ENCODE data around the gene PANK4. TPM values are rescaled to one million over a fixed set of nuclear protein-coding genes. Genes with fewer than 3 reads are reported as not detected.

Gene PANK4
- total and polyA plus RNA-seq, 4 donors: 6.2 to 26.8 (median 12.6) TPM

DNA sequence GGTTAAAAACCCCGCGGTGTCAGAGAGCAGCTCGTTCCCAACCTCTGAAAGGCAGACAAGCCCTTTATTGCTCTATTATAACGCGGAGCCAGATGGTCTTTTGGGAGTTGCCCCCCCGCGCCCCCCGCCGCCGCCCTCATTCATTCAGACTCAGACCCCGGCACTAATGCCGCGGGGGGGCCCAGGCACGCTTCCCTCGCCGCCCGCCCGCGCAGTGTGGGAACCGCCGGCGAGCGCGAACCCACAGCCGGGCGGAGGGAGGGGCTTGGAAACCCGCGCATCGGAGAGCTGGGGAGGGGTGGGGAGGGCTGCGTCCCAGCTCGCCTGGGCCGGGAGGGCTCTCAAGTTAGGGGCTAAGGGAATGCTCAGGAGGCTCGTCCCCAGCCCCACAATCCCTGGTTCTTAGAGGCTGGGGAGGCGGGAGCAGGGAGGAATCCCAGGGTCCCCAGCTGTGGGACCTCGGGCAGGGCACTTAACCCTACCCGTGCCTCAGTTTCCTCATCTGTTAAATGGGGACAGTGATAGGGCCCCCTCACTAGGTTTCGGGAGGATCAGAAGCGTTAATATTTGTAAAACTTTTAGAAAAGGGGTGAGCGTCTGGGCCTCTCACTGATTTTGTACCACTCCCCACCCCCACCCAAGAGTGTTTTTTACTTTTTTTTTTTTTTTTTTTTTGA is 14.6 kb upstream of the PANK4 start:
- Histone ChIP-seq H3K4me3 (ENCODE audit: low read depth in 1 of 3, low read length in 3 of 3) (no peak overlapping the region), H3K27me3 (ENCODE audit: control insufficient read depth in 4 of 4, insufficient read depth in 4 of 4, low read length in 3 of 4) (no peaks in the 10 kb centered on the region), H3K9me3 (ENCODE audit: control insufficient read depth in 4 of 4, low read length in 3 of 4) (no peaks in the 10 kb centered on the region), H3K4me1 (ENCODE audit: control insufficient read depth in 4 of 4, insufficient read depth in 4 of 4, low read length in 3 of 4) (peaks cover 0 to 18% (median 6%) of the 10 kb centered on the region in 4 donors), H3K9ac (ENCODE audit: low read depth in 1 of 2, low read length in 2 of 2) (no peak overlapping the region), H3K36me3 (ENCODE audit: control insufficient read depth in 4 of 4, insufficient read depth in 3 of 4, low read depth in 1 of 4, low read length in 3 of 4) (no peaks in the 10 kb centered on the region), H3K27ac (ENCODE audit: low read depth in 1 of 2, low read length in 2 of 2) (no peak overlapping the region)
- 16% methylated on average over 39 of the region's 39 CpGs for WGBS
- no peak for TF ChIP-seq HNF4A (conservative IDR thresholded peaks at IDR 0.05)
- no peak for TF ChIP-seq FOXA1 (IDR thresholded peaks at IDR 0.05)
- no peak for TF ChIP-seq RAD21 (IDR thresholded peaks at IDR 0.05)
- TF ChIP-seq NR2F2 (IDR thresholded peaks at IDR 0.05): no peak
- TF ChIP-seq, protein P1, sequence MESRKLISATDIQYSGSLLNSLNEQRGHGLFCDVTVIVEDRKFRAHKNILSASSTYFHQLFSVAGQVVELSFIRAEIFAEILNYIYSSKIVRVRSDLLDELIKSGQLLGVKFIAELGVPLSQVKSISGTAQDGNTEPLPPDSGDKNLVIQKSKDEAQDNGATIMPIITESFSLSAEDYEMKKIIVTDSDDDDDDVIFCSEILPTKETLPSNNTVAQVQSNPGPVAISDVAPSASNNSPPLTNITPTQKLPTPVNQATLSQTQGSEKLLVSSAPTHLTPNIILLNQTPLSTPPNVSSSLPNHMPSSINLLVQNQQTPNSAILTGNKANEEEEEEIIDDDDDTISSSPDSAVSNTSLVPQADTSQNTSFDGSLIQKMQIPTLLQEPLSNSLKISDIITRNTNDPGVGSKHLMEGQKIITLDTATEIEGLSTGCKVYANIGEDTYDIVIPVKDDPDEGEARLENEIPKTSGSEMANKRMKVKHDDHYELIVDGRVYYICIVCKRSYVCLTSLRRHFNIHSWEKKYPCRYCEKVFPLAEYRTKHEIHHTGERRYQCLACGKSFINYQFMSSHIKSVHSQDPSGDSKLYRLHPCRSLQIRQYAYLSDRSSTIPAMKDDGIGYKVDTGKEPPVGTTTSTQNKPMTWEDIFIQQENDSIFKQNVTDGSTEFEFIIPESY (IDR thresholded peaks at IDR 0.05): no peak
- TF ChIP-seq SP1 (IDR thresholded peaks at IDR 0.05): no peak
- no peak for TF ChIP-seq YY1 (IDR thresholded peaks at IDR 0.05)
- TF ChIP-seq, protein P2, sequence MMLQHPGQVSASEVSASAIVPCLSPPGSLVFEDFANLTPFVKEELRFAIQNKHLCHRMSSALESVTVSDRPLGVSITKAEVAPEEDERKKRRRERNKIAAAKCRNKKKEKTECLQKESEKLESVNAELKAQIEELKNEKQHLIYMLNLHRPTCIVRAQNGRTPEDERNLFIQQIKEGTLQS (IDR thresholded peaks at IDR 0.05): no peak
- no peak for TF ChIP-seq GABPA (IDR thresholded peaks at IDR 0.05 in 1 of 2, conservative IDR thresholded peaks at IDR 0.05 in 1 of 2)
- TF ChIP-seq, protein P3, sequence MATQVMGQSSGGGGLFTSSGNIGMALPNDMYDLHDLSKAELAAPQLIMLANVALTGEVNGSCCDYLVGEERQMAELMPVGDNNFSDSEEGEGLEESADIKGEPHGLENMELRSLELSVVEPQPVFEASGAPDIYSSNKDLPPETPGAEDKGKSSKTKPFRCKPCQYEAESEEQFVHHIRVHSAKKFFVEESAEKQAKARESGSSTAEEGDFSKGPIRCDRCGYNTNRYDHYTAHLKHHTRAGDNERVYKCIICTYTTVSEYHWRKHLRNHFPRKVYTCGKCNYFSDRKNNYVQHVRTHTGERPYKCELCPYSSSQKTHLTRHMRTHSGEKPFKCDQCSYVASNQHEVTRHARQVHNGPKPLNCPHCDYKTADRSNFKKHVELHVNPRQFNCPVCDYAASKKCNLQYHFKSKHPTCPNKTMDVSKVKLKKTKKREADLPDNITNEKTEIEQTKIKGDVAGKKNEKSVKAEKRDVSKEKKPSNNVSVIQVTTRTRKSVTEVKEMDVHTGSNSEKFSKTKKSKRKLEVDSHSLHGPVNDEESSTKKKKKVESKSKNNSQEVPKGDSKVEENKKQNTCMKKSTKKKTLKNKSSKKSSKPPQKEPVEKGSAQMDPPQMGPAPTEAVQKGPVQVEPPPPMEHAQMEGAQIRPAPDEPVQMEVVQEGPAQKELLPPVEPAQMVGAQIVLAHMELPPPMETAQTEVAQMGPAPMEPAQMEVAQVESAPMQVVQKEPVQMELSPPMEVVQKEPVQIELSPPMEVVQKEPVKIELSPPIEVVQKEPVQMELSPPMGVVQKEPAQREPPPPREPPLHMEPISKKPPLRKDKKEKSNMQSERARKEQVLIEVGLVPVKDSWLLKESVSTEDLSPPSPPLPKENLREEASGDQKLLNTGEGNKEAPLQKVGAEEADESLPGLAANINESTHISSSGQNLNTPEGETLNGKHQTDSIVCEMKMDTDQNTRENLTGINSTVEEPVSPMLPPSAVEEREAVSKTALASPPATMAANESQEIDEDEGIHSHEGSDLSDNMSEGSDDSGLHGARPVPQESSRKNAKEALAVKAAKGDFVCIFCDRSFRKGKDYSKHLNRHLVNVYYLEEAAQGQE (IDR thresholded peaks at IDR 0.05): no peak
- TF ChIP-seq HNF4G (IDR thresholded peaks at IDR 0.05): no peak
- no peak for TF ChIP-seq FOXA2 (IDR thresholded peaks at IDR 0.05)
- no peak for DNase-seq (ENCODE audit: low spot score)

DNA sequence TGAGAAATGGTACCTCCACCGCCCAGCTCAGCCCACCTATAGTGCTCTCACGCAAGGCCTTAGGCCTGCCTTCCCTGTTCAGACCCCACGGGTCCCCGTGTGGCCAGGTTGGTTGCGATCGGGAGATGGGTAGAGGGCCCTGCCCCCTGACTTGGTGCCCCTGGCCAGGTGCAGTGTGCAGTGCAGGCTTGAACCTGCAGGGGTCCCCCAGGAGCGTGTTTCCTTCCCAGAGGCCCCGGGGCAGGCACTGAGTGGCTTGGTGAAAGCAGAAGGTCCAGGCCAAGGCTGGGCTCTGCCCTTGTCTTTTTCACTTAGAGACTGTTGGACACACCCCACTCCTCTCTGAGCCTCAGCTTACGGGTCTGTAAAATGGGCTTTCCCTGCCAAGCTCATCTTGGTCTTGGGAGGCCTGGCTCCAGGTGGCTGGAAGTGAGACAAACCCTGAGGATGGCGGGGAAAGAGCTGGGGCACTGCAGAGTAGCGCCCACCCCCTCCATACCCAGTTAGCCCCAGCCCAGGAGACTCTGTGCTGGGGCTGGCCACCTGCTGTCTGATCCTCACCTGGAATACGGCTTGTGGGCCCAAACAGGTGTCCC is 13.0 kb upstream of the PANK4 start:
- 75% methylated on average over 12 of the region's 12 CpGs for WGBS
- DNase-seq (ENCODE audit: low spot score): no peak
- H3K4me3 ChIP-seq (ENCODE audit: low read depth in 1 of 3, low read length in 3 of 3): no peak overlapping the region
- peaks cover 0 to 23% (median 5%) of the 10 kb centered on the region in 4 donors for H3K4me1 ChIP-seq (ENCODE audit: control insufficient read depth in 4 of 4, insufficient read depth in 4 of 4, low read length in 3 of 4)
- no peaks in the 10 kb centered on the region for H3K27me3 ChIP-seq (ENCODE audit: control insufficient read depth in 4 of 4, insufficient read depth in 4 of 4, low read length in 3 of 4)
- no peak overlapping the region for H3K9ac ChIP-seq (ENCODE audit: low read depth in 1 of 2, low read length in 2 of 2)
- no peak overlapping the region for H3K27ac ChIP-seq (ENCODE audit: low read depth in 1 of 2, low read length in 2 of 2)
- H3K9me3 ChIP-seq (ENCODE audit: control insufficient read depth in 4 of 4, low read length in 3 of 4): no peaks in the 10 kb centered on the region
- TF ChIP-seq, protein P1 (IDR thresholded peaks at IDR 0.05): no peak
- TF ChIP-seq, protein P4, sequence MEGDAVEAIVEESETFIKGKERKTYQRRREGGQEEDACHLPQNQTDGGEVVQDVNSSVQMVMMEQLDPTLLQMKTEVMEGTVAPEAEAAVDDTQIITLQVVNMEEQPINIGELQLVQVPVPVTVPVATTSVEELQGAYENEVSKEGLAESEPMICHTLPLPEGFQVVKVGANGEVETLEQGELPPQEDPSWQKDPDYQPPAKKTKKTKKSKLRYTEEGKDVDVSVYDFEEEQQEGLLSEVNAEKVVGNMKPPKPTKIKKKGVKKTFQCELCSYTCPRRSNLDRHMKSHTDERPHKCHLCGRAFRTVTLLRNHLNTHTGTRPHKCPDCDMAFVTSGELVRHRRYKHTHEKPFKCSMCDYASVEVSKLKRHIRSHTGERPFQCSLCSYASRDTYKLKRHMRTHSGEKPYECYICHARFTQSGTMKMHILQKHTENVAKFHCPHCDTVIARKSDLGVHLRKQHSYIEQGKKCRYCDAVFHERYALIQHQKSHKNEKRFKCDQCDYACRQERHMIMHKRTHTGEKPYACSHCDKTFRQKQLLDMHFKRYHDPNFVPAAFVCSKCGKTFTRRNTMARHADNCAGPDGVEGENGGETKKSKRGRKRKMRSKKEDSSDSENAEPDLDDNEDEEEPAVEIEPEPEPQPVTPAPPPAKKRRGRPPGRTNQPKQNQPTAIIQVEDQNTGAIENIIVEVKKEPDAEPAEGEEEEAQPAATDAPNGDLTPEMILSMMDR (IDR thresholded peaks at IDR 0.05; ENCODE audit: low read depth, low read length, missing input control): peak; percentile 8
- no peaks in the 10 kb centered on the region for H3K36me3 ChIP-seq (ENCODE audit: control insufficient read depth in 4 of 4, insufficient read depth in 3 of 4, low read depth in 1 of 4, low read length in 3 of 4)

Measured in liver (tissue), 9 donors.